Breast epithelium (tissue), 4 donors: ENCODE measurements around the gene WFDC8. TPM values are rescaled to one million over a fixed set of nuclear protein-coding genes. Genes with fewer than 3 reads are reported as not detected.

ENCODE experiments used
- DNase-seq, 2 donors: peaks; one replicate each; pipeline ENCODE4 v3.0.0-alpha.2; 2019; ENCODE audit warnings: low spot score in 2 of 2
- H3K27ac ChIP-seq, 2 donors: fragments of 200-600 bp; sonication (generic) in 1 of 2; one replicate each; pipeline ENCODE4 v1.5.1; 2016 to 2019; ENCODE audit warnings: mild to moderate bottlenecking in 1 of 2
- H3K27me3 ChIP-seq, 2 donors: fragments of 200-600 bp; sonication (generic) in 1 of 2; one replicate each; pipeline versions ENCODE4 v1.5.1 to v1.6.0; 2017 to 2019; ENCODE audit warnings: control low read depth in 1 of 2, mild to moderate bottlenecking in 1 of 2
- H3K36me3 ChIP-seq: fragments of 200-600 bp; one replicate; pipeline ENCODE4 v1.5.1; 2019
- H3K4me1 ChIP-seq, 2 donors: fragments of 200-600 bp; sonication (generic); one replicate each; pipeline ENCODE4 v1.5.1; 2016 to 2019; ENCODE audit warnings: control low read depth in 1 of 2
- H3K4me3 ChIP-seq, 3 donors: fragments of 200-600 bp; sonication (generic); 1 replicate in 2 of 3; 2 replicates in 1 of 3; pipeline ENCODE4 v1.5.1; 2016 to 2019; ENCODE audit warnings: mild to moderate bottlenecking in 3 of 3, moderate library complexity in 2 of 3
- H3K9me3 ChIP-seq, 2 donors: fragments of 200-600 bp; sonication (generic) in 1 of 2; one replicate each; pipeline ENCODE4 v1.5.1; 2016 to 2019; ENCODE audit warnings: control low read depth in 1 of 2
- CTCF ChIP-seq, 3 donors: fragments of 450-650 bp; IDR thresholded peaks; one replicate each; pipeline ENCODE4 v1.5.1; 2016 to 2017; ENCODE audit warnings: antibody characterized with exemption in 3 of 3, mild to moderate bottlenecking in 3 of 3, moderate library complexity in 3 of 3
- POLR2A ChIP-seq: fragments of 450-650 bp; IDR thresholded peaks from one replicate; pipeline ENCODE4 v1.6.1; 2016; ENCODE audit warnings: antibody characterized with exemption, mild to moderate bottlenecking, moderate library complexity
- POLR2AphosphoS5 ChIP-seq, 3 donors: sonication (generic); formaldehyde crosslinking; IDR thresholded peaks; one replicate each; pipeline ENCODE4 v1.6.1; 2017; ENCODE audit warnings: antibody characterized with exemption in 3 of 3
- intact Hi-C: fragments of 100-400 bp; cut with DNase I; formaldehyde crosslinking; loops from one replicate; pipeline ENCODE4 v1.15.1; 2023; ENCODE audit warnings: low total_unique reads
- total RNA-seq, 3 donors: library from RNA; depleted of rRNA; stranded (reverse); fragments of >200 nt; gene quantifications; one replicate each; pipeline ENCODE4 v1.1.0, GENCODE V29; 2016

WFDC8 gene
- total RNA-seq = not detected

DNA sequence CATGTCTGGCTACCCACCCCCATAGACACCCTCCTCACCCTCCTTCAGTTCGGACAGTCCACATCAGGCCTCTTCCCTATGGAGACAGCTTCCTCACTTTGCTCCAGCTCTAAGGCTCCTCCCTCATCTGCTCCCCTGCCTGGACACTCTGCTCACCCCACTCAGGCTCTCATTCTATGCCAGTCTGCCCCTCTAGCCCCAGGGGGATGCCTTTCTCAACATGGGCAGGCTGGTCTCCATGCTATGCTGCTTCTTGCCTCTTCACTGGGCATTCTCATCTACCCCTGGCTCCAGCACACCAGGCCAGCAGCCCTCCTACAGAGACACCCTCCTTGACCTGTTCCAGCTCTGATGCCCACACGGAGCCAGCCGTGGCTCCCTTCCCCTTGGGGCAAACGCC lies at the start of gene WFDC8:
Gene WFDC8, minus strand, starts transcription at position 101 of the 400 bp plus-strand sequence. Its CDS starts 37 bp downstream, at position 64.
- TF ChIP-seq POLR2AphosphoS5 (IDR thresholded peaks at IDR 0.05) = no peak
- no peak for TF ChIP-seq POLR2A
- no peak for TF ChIP-seq CTCF (IDR thresholded peaks at IDR 0.05)
- intact Hi-C loops = no loop called here

GRCh38 chr20:45626540-45626939 lies 47.5 kb upstream of the WFDC8 start:
- H3K36me3 ChIP-seq = no peaks in the 10 kb centered on the region
- H3K9me3 ChIP-seq = no peaks in the 10 kb centered on the region
- H3K4me3 ChIP-seq = no peak overlapping the region
- no peaks in the 10 kb centered on the region for H3K27me3 ChIP-seq
- TF ChIP-seq CTCF (IDR thresholded peaks at IDR 0.05) (no peak), POLR2A (no peak), POLR2AphosphoS5 (IDR thresholded peaks at IDR 0.05) (no peak)
- intact Hi-C loops = loop anchor here (5.0 kb wide), 1 partner anchor 656 kb away; no protein-coding TSS in a partner anchor
- DNase-seq = no peak
- no peaks in the 10 kb centered on the region for H3K4me1 ChIP-seq
- H3K27ac ChIP-seq = no peak overlapping the region

More for the DNA sequence above, at the start of gene WFDC8:
- H3K36me3 ChIP-seq = no peaks in the 10 kb centered on the region
- H3K27ac ChIP-seq = no peak within 1 kb of the TSS
- no peaks in the 10 kb centered on the region for H3K27me3 ChIP-seq
- no peaks in the 10 kb centered on the region for H3K4me1 ChIP-seq
- no peak within 1 kb of the TSS for H3K4me3 ChIP-seq
- H3K9me3 ChIP-seq = no peaks in the 10 kb centered on the region
- no peak for DNase-seq

GRCh38 chr20:45621593-45621992 lies 42.5 kb upstream of the WFDC8 start:
- H3K4me1 ChIP-seq = no peaks in the 10 kb centered on the region
- H3K36me3 ChIP-seq = no peaks in the 10 kb centered on the region
- no peak overlapping the region for H3K27ac ChIP-seq
- intact Hi-C loops = no loop called here
- no peak for DNase-seq
- no peaks in the 10 kb centered on the region for H3K9me3 ChIP-seq
- H3K4me3 ChIP-seq = no peak overlapping the region
- no peaks in the 10 kb centered on the region for H3K27me3 ChIP-seq
- TF ChIP-seq POLR2AphosphoS5 (IDR thresholded peaks at IDR 0.05) (no peak), CTCF (IDR thresholded peaks at IDR 0.05) (no peak), POLR2A (no peak)

DNA sequence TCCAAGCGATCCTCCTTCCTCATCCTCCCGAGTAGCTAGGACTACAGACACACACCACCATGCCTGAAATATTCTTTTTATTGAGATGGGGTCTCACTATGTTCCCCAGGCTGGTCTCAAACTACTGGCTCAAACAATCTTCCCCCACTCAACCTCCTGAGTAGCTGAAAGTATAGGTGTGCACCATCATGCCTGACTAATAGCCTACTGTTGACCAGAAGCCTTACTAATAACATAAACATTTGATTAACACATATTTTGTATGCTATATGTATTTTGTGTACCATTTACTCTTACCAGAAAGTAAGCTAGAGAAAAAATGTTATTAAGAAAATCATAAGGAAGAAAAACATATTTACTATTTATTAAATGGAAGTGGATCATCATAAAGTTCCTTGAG lies 38.5 kb upstream of the WFDC8 start:
- no peak overlapping the region for H3K27ac ChIP-seq
- H3K4me1 ChIP-seq = no peaks in the 10 kb centered on the region
- no peak overlapping the region for H3K4me3 ChIP-seq
- intact Hi-C loops = no loop called here
- no peak for DNase-seq
- no peak for TF ChIP-seq POLR2A
- no peak for TF ChIP-seq CTCF (IDR thresholded peaks at IDR 0.05)
- TF ChIP-seq POLR2AphosphoS5 (IDR thresholded peaks at IDR 0.05) = no peak
- no peaks in the 10 kb centered on the region for H3K27me3 ChIP-seq
- no peaks in the 10 kb centered on the region for H3K36me3 ChIP-seq
- H3K9me3 ChIP-seq = no peaks in the 10 kb centered on the region

- Histone ChIP-seq H3K27me3 (no peaks in the 10 kb centered on the region), H3K4me1 (no peaks in the 10 kb centered on the region), H3K27ac (no peak overlapping the region), H3K36me3 (no peaks in the 10 kb centered on the region), H3K4me3 (no peak overlapping the region), H3K9me3 (no peaks in the 10 kb centered on the region)
- TF ChIP-seq POLR2A (no peak), CTCF (IDR thresholded peaks at IDR 0.05) (no peak), POLR2AphosphoS5 (IDR thresholded peaks at IDR 0.05) (no peak)
- DNase-seq = no peak
- intact Hi-C loops = no loop called here
These were observed 33.2 kb upstream of the WFDC8 start for GRCh38 chr20:45612314-45612713.
